Naive thymus-derived CD4-positive, alpha-beta T cell (primary cell): ENCODE measurements around the gene CCT6A. TPM values are rescaled to one million over a fixed set of nuclear protein-coding genes. Genes with fewer than 3 reads are reported as not detected.
"Not testable (repeated sequence)": the region's sequence is repeated elsewhere in the genome, so short reads cannot be mapped to it uniquely, and the experiment has no call there.

Source experiments
- ATAC-seq: fragments of 150-1000 bp; cut with Tn5 transposase; 2 replicates; pipeline ENCODE4 v1.10.0; 2021; ENCODE audit warnings: mild to moderate bottlenecking, moderate library complexity
- CTCF ChIA-PET: fragments of 350-600 bp; sonication (Branson Sonifier 250); formaldehyde crosslinking; loops from one replicate; lab custom pipeline; 2021; ENCODE audit warnings: antibody characterized with exemption; lab: Charles Lee
- POLR2A ChIA-PET: fragments of 350-600 bp; sonication (Branson Sonifier 250); formaldehyde crosslinking; loops from one replicate; lab custom pipeline; 2021; ENCODE audit warnings: antibody characterized with exemption, inconsistent platforms; lab: Charles Lee
- DNase-seq, 9 donors: peaks; one replicate each; pipeline versions ENCODE4 v3.0.0 to v3.0.0-alpha.2; 2020 to 2022; ENCODE audit warnings: mixed read lengths in 1 of 9
- H3K27ac ChIP-seq: one replicate; pipeline ENCODE4 v1.7.0; 2013; ENCODE audit warnings: mild to moderate bottlenecking, low read depth, low read length, moderate library complexity
- H3K27me3 ChIP-seq, 2 donors: one replicate each; pipeline ENCODE4 v1.7.0; 2013; ENCODE audit warnings: low read length in 2 of 2, mild to moderate bottlenecking in 2 of 2, moderate library complexity in 2 of 2; ENCODE audit not compliant: control insufficient read depth in 2 of 2, insufficient read depth in 2 of 2
- H3K36me3 ChIP-seq, 3 experiments: 1 replicate in 2 of 3; 2 replicates in 1 of 3; pipeline ENCODE4 v1.7.0; 2013; ENCODE audit warnings: low read length in 3 of 3, mild to moderate bottlenecking in 3 of 3, moderate library complexity in 1 of 3; ENCODE audit not compliant: insufficient read depth in 3 of 3, control insufficient read depth in 2 of 3
- H3K4me1 ChIP-seq, 2 donors: one replicate each; pipeline ENCODE4 v1.7.0; 2013; ENCODE audit warnings: low read length in 2 of 2, mild to moderate bottlenecking in 2 of 2, moderate library complexity in 1 of 2; ENCODE audit not compliant: control insufficient read depth in 2 of 2, insufficient read depth in 2 of 2
- H3K4me3 ChIP-seq: 2 replicates; pipeline ENCODE4 v1.7.0; 2013; ENCODE audit warnings: mild to moderate bottlenecking, low read length
- H3K9me3 ChIP-seq, 3 experiments: 1 replicate in 2 of 3; 2 replicates in 1 of 3; pipeline ENCODE4 v1.7.0; 2013; ENCODE audit warnings: low read length in 3 of 3; ENCODE audit not compliant: control insufficient read depth in 2 of 3
- H3K27ac Mint-ChIP-seq, 9 donors: one replicate each; pipeline ENCODE4 v1.8.0; 2020 to 2022; ENCODE audit warnings: mixed read lengths in 9 of 9, mild to moderate bottlenecking in 8 of 9, moderate library complexity in 5 of 9, inconsistent platforms in 2 of 9
- H3K27me3 Mint-ChIP-seq, 5 donors: one replicate each; pipeline ENCODE4 v1.8.0; 2021 to 2022; ENCODE audit warnings: mixed read lengths in 5 of 5, mild to moderate bottlenecking in 1 of 5
- H3K36me3 Mint-ChIP-seq, 5 donors: one replicate each; pipeline ENCODE4 v1.8.0; 2020 to 2022; ENCODE audit warnings: mixed read lengths in 5 of 5, mild to moderate bottlenecking in 3 of 5, inconsistent platforms in 1 of 5
- H3K4me1 Mint-ChIP-seq, 7 donors: one replicate each; pipeline ENCODE4 v1.8.0; 2020 to 2022; ENCODE audit warnings: mixed read lengths in 7 of 7, mild to moderate bottlenecking in 3 of 7, inconsistent platforms in 1 of 7
- H3K4me3 Mint-ChIP-seq, 10 donors: one replicate each; pipeline ENCODE4 v1.8.0; 2020 to 2022; ENCODE audit warnings: mild to moderate bottlenecking in 10 of 10, mixed read lengths in 10 of 10, moderate library complexity in 6 of 10, inconsistent platforms in 2 of 10
- H3K9me3 Mint-ChIP-seq, 11 donors: one replicate each; pipeline ENCODE4 v1.8.0; 2020 to 2022; ENCODE audit warnings: mixed read lengths in 11 of 11, mild to moderate bottlenecking in 4 of 11, inconsistent platforms in 1 of 11, moderate library complexity in 1 of 11
- intact Hi-C, 2 donors: fragments of 100-400 bp; cut with micrococcal nuclease; formaldehyde crosslinking; loops; one replicate each; pipeline ENCODE4 v1.15.1; 2023
- polyA plus RNA-seq, 2 donors: library from polyadenylated mRNA; unstranded; fragments of 300-500 nt; fragmentation: Illumina TruSeq; gene quantifications; one replicate each; pipeline ENCODE4 v1.2.3, GENCODE V29; 2021
- total RNA-seq, 6 experiments: library from RNA in 5 of 6; stranded (reverse) in 5 of 6; gene quantifications; 1 replicate in 5 of 6; 2 replicates in 1 of 6; pipeline ENCODE4 v1.2.3 and lab custom pipeline; 2021 to 2026

CCT6A gene
- total RNA-seq, result 100 to 1,000 TPM in 1 of 5 experiments, 10 to 100 TPM in 4; 38.7 to 143 (median 58.6) TPM
- 10 to 100 TPM; 78.9 to 97.9 TPM for polyA plus RNA-seq
- 62.1 reads per million, percentile 75 among the genes with 10 or more reads in this experiment for total RNA-seq (lab: John Stamatoyannopoulos, UW)

- peaks cover 4 to 9% (median 7%) of the 10 kb centered on the region in 5 donors for H3K36me3 Mint-ChIP-seq
- Histone ChIP-seq H3K36me3 (peaks cover 7 to 34% (median 17%) of the 10 kb centered on the region in 3 experiments), H3K27ac (peak within 1 kb of the TSS; percentile 91), H3K9me3 (no peaks in the 10 kb centered on the region), H3K4me1 (peaks cover 6 to 9% of the 10 kb centered on the region in 2 donors), H3K4me3 (peak within 1 kb of the TSS; percentile 88), H3K27me3 (no peaks in the 10 kb centered on the region)
- ATAC-seq, result peak; percentile 95
- H3K27ac Mint-ChIP-seq, result peak within 1 kb of the TSS; percentile 78 to 96 (median 93)
- DNase-seq, result peak; percentile 74 to 93 (median 78)
- no peaks in the 10 kb centered on the region for H3K27me3 Mint-ChIP-seq
- ChIA-PET CTCF (interaction anchor here (0.6 to 1.0 kb wide), 2 partner anchors 21 to 47 kb away, joined by 3 read pairs; no protein-coding TSS in a partner anchor), POLR2A (interaction anchor here (0.6 to 1.9 kb wide), 15 partner anchors 13 to 686 kb away, joined by 3 to 37 read pairs (median 4); partner anchors contain the start of genes CHCHD2, LANCL2 and SUMF2)
- peaks cover 0 to 2% (median 0%) of the 10 kb centered on the region in 11 donors for H3K9me3 Mint-ChIP-seq
- H3K4me3 Mint-ChIP-seq, result peak within 1 kb of the TSS; percentile 91 to 99 (median 96)
- intact Hi-C loops, result loop anchor here (1.0 to 5.0 kb wide), 11 partner anchors 13 to 1294 kb away; partner anchors contain the start of genes CHCHD2 (in 2 of the 2), MRPS17 (in 2 of the 2), SEC61G (in 2 of the 2) and SUMF2 (in 2 of the 2)
- peaks cover 26 to 59% (median 45%) of the 10 kb centered on the region in 7 donors for H3K4me1 Mint-ChIP-seq
Measured at GRCh38 chr7:56051339-56052191, at the start of gene CCT6A, which contains the start of gene PSPH. CCT6A (plus strand) TSS chr7:56051765; CDS start chr7:56051849, 84 bp downstream. PSPH (minus strand) TSS chr7:56051444; CDS start chr7:56021212, 30,232 bp downstream.

GRCh38 chr7:56003749-56004148 is 47.8 kb upstream of the CCT6A start:
- no peaks in the 10 kb centered on the region for H3K4me1 ChIP-seq
- Mint-ChIP-seq H3K27ac (no peak overlapping the region), H3K9me3 (no peaks in the 10 kb centered on the region), H3K4me3 (no peak overlapping the region), H3K27me3 (no peaks in the 10 kb centered on the region), H3K4me1 (peaks cover 0 to 17% (median 0%) of the 10 kb centered on the region in 7 donors), H3K36me3 (peaks cover 0 to 7% (median 1%) of the 10 kb centered on the region in 5 donors)
- DNase-seq (no peak), ATAC-seq (no peak)
- no peak overlapping the region for H3K27ac ChIP-seq
- intact Hi-C loops, result loop anchor here in 1 of 2 donors (1.0 to 2.0 kb wide), 2 partner anchors 71 to 363 kb away; no protein-coding TSS in a partner anchor
- CTCF ChIA-PET, result interaction anchor here (1.1 to 6.7 kb wide), 2 partner anchors 11 to 70 kb away, joined by 4 to 44 read pairs; no protein-coding TSS in a partner anchor
- no peak overlapping the region for H3K4me3 ChIP-seq
- no peaks in the 10 kb centered on the region for H3K27me3 ChIP-seq
- H3K36me3 ChIP-seq, result peaks cover 0 to 4% (median 4%) of the 10 kb centered on the region in 3 experiments
- POLR2A ChIA-PET, result no interaction called here
- no peaks in the 10 kb centered on the region for H3K9me3 ChIP-seq

GRCh38 chr7:56007167-56007652 is 44.4 kb upstream of the CCT6A start:
- H3K36me3 ChIP-seq, result no peaks in the 10 kb centered on the region
- H3K27me3 Mint-ChIP-seq, result no peaks in the 10 kb centered on the region
- ChIA-PET POLR2A (no interaction called here), CTCF (interaction anchor here (1.1 to 6.7 kb wide), 2 partner anchors 66 to 96 kb away, joined by 3 to 44 read pairs; no protein-coding TSS in a partner anchor)
- no peaks in the 10 kb centered on the region for H3K4me1 ChIP-seq
- H3K4me1 Mint-ChIP-seq, result peaks cover 0 to 3% (median 0%) of the 10 kb centered on the region in 7 donors
- no peak for DNase-seq
- no peak overlapping the region for H3K4me3 ChIP-seq
- intact Hi-C loops, result loop anchor here in 1 of 2 donors (5.0 kb wide), 1 partner anchor 365 kb away; no protein-coding TSS in a partner anchor
- no peaks in the 10 kb centered on the region for H3K9me3 ChIP-seq
- H3K36me3 Mint-ChIP-seq, result no peaks in the 10 kb centered on the region
- no peaks in the 10 kb centered on the region for H3K9me3 Mint-ChIP-seq
- H3K27ac Mint-ChIP-seq, result peak overlapping the region in 1 of 9 donors; percentile 46
- H3K27ac ChIP-seq, result no peak overlapping the region
- no peak overlapping the region for H3K4me3 Mint-ChIP-seq
- no peaks in the 10 kb centered on the region for H3K27me3 ChIP-seq
- no peak for ATAC-seq

GRCh38 chr7:56007891-56008290 is 43.7 kb upstream of the CCT6A start:
- H3K4me3 ChIP-seq, result no peak overlapping the region
- no peaks in the 10 kb centered on the region for H3K9me3 Mint-ChIP-seq
- H3K27me3 ChIP-seq, result no peaks in the 10 kb centered on the region
- H3K36me3 Mint-ChIP-seq, result no peaks in the 10 kb centered on the region
- H3K27ac Mint-ChIP-seq, result peak overlapping the region in 1 of 9 donors; percentile 64
- H3K27me3 Mint-ChIP-seq, result no peaks in the 10 kb centered on the region
- H3K9me3 ChIP-seq, result no peaks in the 10 kb centered on the region
- ATAC-seq, result no peak
- DNase-seq, result no peak
- H3K36me3 ChIP-seq, result no peaks in the 10 kb centered on the region
- peaks cover 0 to 3% (median 0%) of the 10 kb centered on the region in 7 donors for H3K4me1 Mint-ChIP-seq
- ChIA-PET CTCF (interaction anchor here (0.6 to 6.7 kb wide), 3 partner anchors 18 to 377 kb away, joined by 3 to 44 read pairs (median 5); no protein-coding TSS in a partner anchor), POLR2A (no interaction called here)
- no peak overlapping the region for H3K27ac ChIP-seq
- H3K4me3 Mint-ChIP-seq, result no peak overlapping the region
- no peaks in the 10 kb centered on the region for H3K4me1 ChIP-seq
- intact Hi-C loops, result loop anchor here in 1 of 2 donors (5.0 kb wide), 1 partner anchor 366 kb away; no protein-coding TSS in a partner anchor

- ATAC-seq (no peak), DNase-seq (no peak)
- Mint-ChIP-seq H3K9me3 (no peaks in the 10 kb centered on the region), H3K36me3 (no peaks in the 10 kb centered on the region), H3K27ac (no peak overlapping the region), H3K4me1 (peaks cover 0 to 3% (median 0%) of the 10 kb centered on the region in 7 donors), H3K4me3 (no peak overlapping the region), H3K27me3 (no peaks in the 10 kb centered on the region)
- ChIA-PET CTCF (no interaction called here), POLR2A (no interaction called here)
- no peaks in the 10 kb centered on the region for H3K36me3 ChIP-seq
- H3K27ac ChIP-seq, result no peak overlapping the region
- H3K9me3 ChIP-seq, result no peaks in the 10 kb centered on the region
- H3K27me3 ChIP-seq, result no peaks in the 10 kb centered on the region
- H3K4me1 ChIP-seq, result no peaks in the 10 kb centered on the region
- no peak overlapping the region for H3K4me3 ChIP-seq
- intact Hi-C loops, result loop anchor here in 1 of 2 donors (5.0 kb wide), 1 partner anchor 367 kb away; no protein-coding TSS in a partner anchor
Measured at GRCh38 chr7:56009695-56010094, 41.9 kb upstream of the CCT6A start.

GRCh38 chr7:56017015-56017414 is 34.5 kb upstream of the CCT6A start:
- DNase-seq, H3K4me3 Mint-ChIP-seq, H3K9me3 Mint-ChIP-seq, H3K36me3 ChIP-seq, H3K27ac Mint-ChIP-seq, H3K27ac ChIP-seq, intact Hi-C loops, ATAC-seq, CTCF ChIA-PET, H3K4me1 ChIP-seq, H3K9me3 ChIP-seq, H3K27me3 ChIP-seq, H3K27me3 Mint-ChIP-seq, POLR2A ChIA-PET, H3K4me1 Mint-ChIP-seq, H3K4me3 ChIP-seq: not testable (repeated sequence)
- peaks cover 0 to 16% (median 5%) of the 10 kb centered on the region in 5 donors for H3K36me3 Mint-ChIP-seq
